GM12891 (cell line): ENCODE measurements around the gene DOCK2.

Source experiments
- DNase-seq: peaks from one replicate; pipeline ENCODE4 v3.0.0; 2011; ENCODE audit warnings: low spot score; ENCODE audit not compliant: insufficient read length
- FAIRE-seq: peaks from 2 replicates; lab custom pipeline; 2011; peaks lifted over from hg19 to GRCh38; lab: Jason Lieb, UNC
- PAX5 ChIP-seq: IDR thresholded peaks from 2 replicates; pipeline ENCODE4 v1.6.1; 2011; ENCODE audit warnings: low read length, moderate library complexity, mild to moderate bottlenecking; ENCODE audit not compliant: insufficient read depth, severe bottlenecking
- POLR2A ChIP-seq: IDR thresholded peaks from 2 replicates; pipeline ENCODE4 v1.6.1; 2011; ENCODE audit warnings: low read depth, low read length, control low read depth
- POLR2AphosphoS5 ChIP-seq: IDR thresholded peaks from 2 replicates; pipeline ENCODE4 v1.6.1; 2011; ENCODE audit warnings: low read depth, low read length, control low read depth
- POU2F2 ChIP-seq: IDR thresholded peaks from 2 replicates; pipeline ENCODE4 v1.6.1; 2011; ENCODE audit warnings: low read depth, mild to moderate bottlenecking, control low read depth, low read length, moderate library complexity
- SPI1 ChIP-seq: IDR thresholded peaks from 2 replicates; pipeline ENCODE4 v1.6.1; 2011; ENCODE audit warnings: low read depth, low read length, control low read depth
- TAF1 ChIP-seq: IDR thresholded peaks from 2 replicates; pipeline ENCODE4 v1.6.1; 2011; ENCODE audit warnings: low read depth, low read length, control low read depth

The DOCK2 gene

GRCh38 chr5:169997798-169998197, 360.7 kb downstream of the DOCK2 start:
- TF ChIP-seq PAX5 (no peak), POU2F2 (peak; percentile 35; the same call in 1 of the 2 replicates)
- no peak for FAIRE-seq

GRCh38 chr5:169999621-170000020, 362.5 kb downstream of the DOCK2 start:
- TF ChIP-seq TAF1 = no peak
- no peak for TF ChIP-seq POU2F2
- TF ChIP-seq SPI1 = no peak
- no peak for TF ChIP-seq PAX5
- TF ChIP-seq POLR2AphosphoS5 = no peak
- no peak for TF ChIP-seq POLR2A
- no peak for FAIRE-seq
- no peak for DNase-seq

More at GRCh38 chr5:169997798-169998197, 360.7 kb downstream of the DOCK2 start:
- DNase-seq = no peak

GRCh38 chr5:170000155-170000554, 363.1 kb downstream of the DOCK2 start:
- TF ChIP-seq POLR2A (no peak), TAF1 (no peak), PAX5 (no peak), SPI1 (no peak), POLR2AphosphoS5 (no peak), POU2F2 (no peak)

GRCh38 chr5:170006021-170006420, 368.9 kb downstream of the DOCK2 start:
- FAIRE-seq (no peak), DNase-seq (no peak)
- TF ChIP-seq POU2F2 (no peak), POLR2AphosphoS5 (no peak), SPI1 (no peak), POLR2A (no peak), PAX5 (no peak), TAF1 (no peak)

More at GRCh38 chr5:170000155-170000554, 363.1 kb downstream of the DOCK2 start:
- FAIRE-seq (no peak), DNase-seq (no peak)

GRCh38 chr5:170008376-170008775, 371.3 kb downstream of the DOCK2 start:
- no peak for FAIRE-seq
- TF ChIP-seq POLR2A = no peak
- no peak for TF ChIP-seq SPI1
- no peak for TF ChIP-seq PAX5
- TF ChIP-seq POLR2AphosphoS5 = no peak
- no peak for TF ChIP-seq POU2F2
- TF ChIP-seq TAF1 = no peak
- no peak for DNase-seq

- no peak for FAIRE-seq
- TF ChIP-seq POLR2A = no peak
- TF ChIP-seq POU2F2 = no peak
- no peak for TF ChIP-seq PAX5
- no peak for TF ChIP-seq SPI1
- no peak for TF ChIP-seq POLR2AphosphoS5
- TF ChIP-seq TAF1 = no peak
- DNase-seq = no peak
Measured at GRCh38 chr5:170010595-170010994, 373.5 kb downstream of the DOCK2 start.

DNA sequence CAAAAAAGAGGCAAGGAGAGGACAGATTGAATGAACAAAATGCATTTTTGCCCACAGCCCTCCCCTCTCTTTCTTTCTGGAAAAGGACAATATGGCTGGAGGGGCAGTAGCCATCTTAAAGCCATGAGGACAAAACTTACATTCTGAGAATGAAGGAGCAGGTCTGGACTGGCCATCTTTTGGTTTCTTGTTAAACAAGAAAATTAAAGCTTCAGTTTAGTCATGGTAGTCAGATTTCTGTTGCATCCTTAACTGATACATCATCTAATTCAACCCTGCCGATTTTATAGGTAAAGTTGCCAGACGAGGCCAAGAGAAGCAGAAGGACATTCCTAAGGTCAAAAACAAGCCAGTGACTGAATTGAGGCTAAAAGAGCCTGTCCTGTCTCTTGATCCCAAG, 374.7 kb downstream of the DOCK2 start:
- DNase-seq = no peak
- TF ChIP-seq SPI1 (no peak), POLR2A (no peak), POLR2AphosphoS5 (no peak), PAX5 (no peak), POU2F2 (no peak), TAF1 (no peak)
- no peak for FAIRE-seq

DNA sequence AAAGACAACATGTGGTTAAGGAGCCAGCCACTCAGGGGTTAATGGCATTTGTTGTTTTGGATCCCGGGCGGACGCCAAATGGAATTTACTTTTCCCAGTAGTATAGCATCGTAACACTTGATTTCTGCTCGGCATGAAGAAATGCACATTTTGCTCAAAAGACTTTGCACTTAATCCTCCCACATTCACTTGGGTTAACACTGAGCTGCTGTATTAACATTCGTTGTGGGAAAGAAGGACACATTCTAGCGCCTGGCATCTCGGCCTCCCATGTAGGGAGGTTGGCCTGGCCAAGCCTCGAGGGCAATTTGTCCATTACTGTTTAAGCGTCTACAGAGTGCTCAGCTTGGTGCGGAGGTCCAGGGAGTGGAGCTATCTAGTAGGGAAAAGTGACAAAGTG, 375.5 kb downstream of the DOCK2 start:
- DNase-seq (no peak), FAIRE-seq (no peak)
- TF ChIP-seq PAX5 = no peak
- TF ChIP-seq SPI1 = no peak
- no peak for TF ChIP-seq TAF1
- no peak for TF ChIP-seq POLR2A
- TF ChIP-seq POLR2AphosphoS5 = no peak
- TF ChIP-seq POU2F2 = no peak

DNA sequence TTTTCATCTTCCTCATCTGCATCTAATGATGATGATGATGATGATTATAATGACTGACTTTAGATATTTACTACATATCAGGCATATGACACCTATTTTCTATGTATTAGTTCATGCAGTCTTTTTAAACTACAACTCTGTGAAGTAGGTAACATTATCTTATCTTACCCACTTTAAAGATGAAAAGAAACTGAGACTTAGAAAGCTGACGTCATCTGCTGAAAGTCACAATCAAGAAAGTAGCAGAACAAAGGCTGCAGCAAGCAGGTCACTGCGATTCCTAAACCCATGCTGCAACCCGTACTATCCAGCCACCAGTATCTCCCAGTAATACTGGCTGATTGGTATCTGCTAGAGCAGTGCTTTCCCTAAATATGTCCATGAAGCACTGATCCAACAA, 383.3 kb downstream of the DOCK2 start:
- FAIRE-seq = peak; percentile 40
- no peak for TF ChIP-seq SPI1
- TF ChIP-seq PAX5 = no peak
- no peak for TF ChIP-seq TAF1
- no peak for TF ChIP-seq POU2F2
- TF ChIP-seq POLR2A = no peak
- TF ChIP-seq POLR2AphosphoS5 = no peak
- no peak for DNase-seq

DNA sequence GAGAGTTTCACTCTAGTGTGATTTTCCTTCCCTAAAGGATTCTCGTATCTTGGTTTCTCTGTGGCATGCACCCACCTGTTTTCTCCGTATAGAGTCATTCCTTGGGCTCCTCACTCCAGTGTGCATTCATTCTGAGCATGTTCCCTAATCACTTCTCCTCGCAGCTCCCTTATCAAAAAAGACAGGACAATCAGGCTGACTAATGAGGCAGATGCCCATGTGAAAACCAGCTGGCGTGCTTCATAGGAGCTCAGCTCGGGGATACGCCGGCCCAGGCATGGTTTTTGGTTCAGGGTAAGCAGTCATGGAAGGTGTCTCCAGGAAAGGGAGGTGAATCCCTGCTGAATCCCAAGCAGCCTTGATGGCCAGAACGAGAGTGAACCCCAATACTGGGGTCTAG, 384.4 kb downstream of the DOCK2 start:
- FAIRE-seq = no peak
- no peak for DNase-seq
- no peak for TF ChIP-seq POU2F2
- TF ChIP-seq SPI1 = no peak
- no peak for TF ChIP-seq POLR2AphosphoS5
- TF ChIP-seq POLR2A = no peak
- TF ChIP-seq PAX5 = no peak
- TF ChIP-seq TAF1 = no peak
